Keratinocyte (primary cell): ENCODE data around the gene CYP2B6. TPM values are rescaled to one million over a fixed set of nuclear protein-coding genes. Genes with fewer than 3 reads are reported as not detected.

Experiments used
- DNase-seq: peaks from one replicate; pipeline ENCODE4 v3.0.0-alpha.2; 2011; ENCODE audit warnings: low read depth, missing footprints, low spot score
- FAIRE-seq: peaks from 2 replicates; lab custom pipeline; 2011; peaks lifted over from hg19 to GRCh38; lab: Jason Lieb, UNC
- H2AFZ ChIP-seq: 2 replicates; pipeline ENCODE4 v1.6.0; 2012; ENCODE audit warnings: low read length, control low read depth, inconsistent platforms; ENCODE audit not compliant: control insufficient read depth
- H3K27ac ChIP-seq: 2 replicates; pipeline ENCODE4 v1.5.1; 2011; ENCODE audit warnings: low read length; ENCODE audit not compliant: control insufficient read depth, insufficient read depth
- H3K27me3 ChIP-seq: 3 replicates; pipeline ENCODE4 v1.6.0; 2011; ENCODE audit warnings: low read length; ENCODE audit not compliant: control insufficient read depth, insufficient read depth; ENCODE audit errors: extremely low read depth
- H3K36me3 ChIP-seq, 2 experiments: 2 replicates in 1 of 2; 3 replicates in 1 of 2; pipeline ENCODE4 v1.5.1; 2011; ENCODE audit warnings: low read length in 2 of 2, mild to moderate bottlenecking in 1 of 2; ENCODE audit not compliant: control insufficient read depth in 2 of 2, insufficient read depth in 2 of 2; ENCODE audit errors: extremely low read depth in 1 of 2
- H3K4me1 ChIP-seq: 3 replicates; pipeline ENCODE4 v1.5.1; 2011; ENCODE audit warnings: low read length; ENCODE audit not compliant: control insufficient read depth, insufficient read depth; ENCODE audit errors: extremely low read depth
- H3K4me2 ChIP-seq: 3 replicates; pipeline ENCODE4 v1.6.0; 2011; ENCODE audit warnings: low read depth, low read length; ENCODE audit not compliant: control insufficient read depth, insufficient read depth; ENCODE audit errors: extremely low read depth
- H3K4me3 ChIP-seq, 3 experiments: fragments of 200-600 bp in 1 of 3; sonication (generic) in 1 of 3; 2 replicates in 2 of 3; 3 replicates in 1 of 3; pipeline ENCODE4 v1.5.1; 2011 to 2016; ENCODE audit warnings: low read length in 3 of 3, mild to moderate bottlenecking in 3 of 3, control low read depth in 2 of 3, inconsistent platforms in 1 of 3, low read depth in 1 of 3, mixed read lengths in 1 of 3, mixed run types in 1 of 3, moderate library complexity in 1 of 3; ENCODE audit not compliant: control insufficient read depth in 2 of 3, insufficient read depth in 2 of 3; ENCODE audit errors: extremely low read depth in 1 of 3
- H3K79me2 ChIP-seq: 2 replicates; pipeline ENCODE4 v1.6.0; 2012; ENCODE audit warnings: low read length; ENCODE audit not compliant: control insufficient read depth, insufficient read depth
- H3K9ac ChIP-seq: 3 replicates; pipeline ENCODE4 v1.6.0; 2011; ENCODE audit warnings: low read length; ENCODE audit not compliant: control insufficient read depth, insufficient read depth; ENCODE audit errors: extremely low read depth
- H3K9me1 ChIP-seq: 3 replicates; pipeline ENCODE4 v1.6.0; 2011; ENCODE audit warnings: low read length; ENCODE audit not compliant: control insufficient read depth, insufficient read depth; ENCODE audit errors: extremely low read depth
- H3K9me3 ChIP-seq: 2 replicates; pipeline ENCODE4 v1.5.1; 2012; ENCODE audit warnings: low read depth, low read length; ENCODE audit not compliant: control insufficient read depth
- H4K20me1 ChIP-seq: 3 replicates; pipeline ENCODE4 v1.6.0; 2011; ENCODE audit warnings: low read length; ENCODE audit not compliant: control insufficient read depth, insufficient read depth; ENCODE audit errors: extremely low read depth
- CTCF ChIP-seq, 3 experiments: IDR thresholded peaks in 1 of 3; conservative IDR thresholded peaks in 1 of 3; optimal IDR thresholded peaks in 1 of 3; 2 replicates in 2 of 3; 3 replicates in 1 of 3; pipeline versions ENCODE3 to v1.5.1; 2011; ENCODE audit warnings: low read length in 3 of 3, mild to moderate bottlenecking in 3 of 3, moderate library complexity in 2 of 3, control low read depth in 1 of 3, inconsistent platforms in 1 of 3; ENCODE audit not compliant: insufficient read depth in 2 of 3; ENCODE audit errors: extremely low read depth in 1 of 3
- EZH2 ChIP-seq: IDR thresholded peaks from one replicate; pipeline ENCODE4 v1.6.1; 2012; ENCODE audit warnings: inconsistent platforms, mild to moderate bottlenecking, low read length, moderate library complexity
- dilution Hi-C: fragments of 300-500 bp; cut with MboI; formaldehyde crosslinking; loops from one replicate; pipeline ENCODE4 v1.7.0; 2020; ENCODE audit warnings: low sequenced_read_pairs; ENCODE audit not compliant: extremely low pct_ligation_motif_present
- polyA plus RNA-seq, 5 experiments: library from polyadenylated mRNA; depleted of rRNA in 3 of 5; stranded (reverse) in 3 of 5; stranded (forward) in 1 of 5; unstranded in 1 of 5; fragments of >200 nt; gene quantifications; 1 replicate in 1 of 5; 2 replicates in 3 of 5; 3 replicates in 1 of 5; pipeline versions ENCODE4 v1.2.1 to v1.2.3, GENCODE V29; 2011 to 2012; ENCODE audit warnings: missing spikeins in 2 of 5, low read depth in 1 of 5, low replicate concordance in 1 of 5

The CYP2B6 gene
- polyA plus RNA-seq, 1 donor (not counting 4 experiments of a cell fraction or from before 2014, with no cell fraction given), result not detected

- Histone ChIP-seq H3K36me3 (no peaks in the 10 kb centered on the region), H3K79me2 (no peaks in the 10 kb centered on the region), H3K9me3 (peaks cover 2% of the 10 kb centered on the region), H3K4me2 (no peak overlapping the region), H3K9me1 (no peaks in the 10 kb centered on the region), H3K27me3 (no peaks in the 10 kb centered on the region), H3K4me1 (no peaks in the 10 kb centered on the region), H3K9ac (no peak overlapping the region), H3K27ac (no peak overlapping the region), H4K20me1 (no peaks in the 10 kb centered on the region), H3K4me3 (no peak overlapping the region), H2AFZ (no peak overlapping the region)
- no peak for FAIRE-seq
- TF ChIP-seq CTCF (optimal IDR thresholded peaks at IDR 0.05 in 1 of 3, IDR thresholded peaks at IDR 0.05 in 1 of 3, conservative IDR thresholded peaks at IDR 0.05 in 1 of 3; ENCODE audit: extremely low read depth in 1 of 3, insufficient read depth in 2 of 3, low read length in 3 of 3), result no peak
- no peak for TF ChIP-seq EZH2
- dilution Hi-C loops, result no loop called here
- DNase-seq, result no peak
These were observed 36.5 kb upstream of the CYP2B6 start for GRCh38 chr19:40954573-40954972.

GRCh38 chr19:40959338-40959737 lies 31.7 kb upstream of the CYP2B6 start:
- H4K20me1 ChIP-seq, result no peaks in the 10 kb centered on the region
- no peaks in the 10 kb centered on the region for H3K9me1 ChIP-seq
- no peak overlapping the region for H3K9ac ChIP-seq
- no peak overlapping the region for H3K27ac ChIP-seq
- no peaks in the 10 kb centered on the region for H3K36me3 ChIP-seq
- no peaks in the 10 kb centered on the region for H3K79me2 ChIP-seq
- no peaks in the 10 kb centered on the region for H3K4me1 ChIP-seq
- no peak overlapping the region for H2AFZ ChIP-seq
- no peak overlapping the region for H3K4me3 ChIP-seq
- FAIRE-seq (no peak), DNase-seq (no peak)
- dilution Hi-C loops, result no loop called here
- H3K4me2 ChIP-seq, result no peak overlapping the region
- peaks cover 3% of the 10 kb centered on the region for H3K27me3 ChIP-seq
- no peak for TF ChIP-seq EZH2
- TF ChIP-seq CTCF (optimal IDR thresholded peaks at IDR 0.05 in 1 of 3, IDR thresholded peaks at IDR 0.05 in 1 of 3, conservative IDR thresholded peaks at IDR 0.05 in 1 of 3; ENCODE audit: extremely low read depth in 1 of 3, insufficient read depth in 2 of 3, low read length in 3 of 3), result no peak
- H3K9me3 ChIP-seq, result no peaks in the 10 kb centered on the region
